ENCODE measurements around the gene ATRN.

ATRN gene

DNA sequence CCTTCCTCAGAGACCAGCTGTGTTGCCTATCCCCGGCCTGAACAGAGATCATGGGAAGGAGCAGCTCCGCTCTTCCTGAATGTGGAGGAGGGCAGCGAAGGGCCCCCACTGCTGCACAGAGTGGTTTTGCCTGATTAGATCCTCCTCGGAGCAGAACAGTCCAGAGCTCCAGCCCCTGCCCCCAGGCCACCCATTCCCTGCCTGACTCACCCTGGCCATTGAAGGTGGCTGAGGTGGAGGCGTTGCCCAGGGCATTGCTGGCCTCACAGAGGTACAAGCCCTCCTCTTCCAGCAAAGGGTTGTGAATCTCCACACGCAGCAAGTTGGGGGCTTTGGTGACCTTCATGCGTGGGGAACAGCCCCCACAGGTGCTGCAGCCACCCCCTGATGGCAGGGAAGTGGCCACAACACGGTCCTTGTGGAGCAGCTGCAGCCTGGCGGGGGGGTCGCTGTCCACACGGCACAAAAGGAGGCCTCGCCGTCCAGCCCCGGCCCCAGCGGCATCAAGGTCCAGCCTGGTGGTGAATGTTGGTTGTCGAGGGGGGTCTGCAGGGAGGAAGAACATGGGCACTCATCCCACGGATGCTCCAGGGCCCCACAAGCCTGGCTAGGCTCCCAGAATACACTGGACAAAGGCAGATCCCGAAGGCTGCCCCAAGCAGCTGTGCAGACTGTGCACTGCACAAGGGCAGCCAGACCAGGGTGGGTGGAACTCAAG, 226.9 kb downstream of the ATRN start:
- WGBS (ENCODE audit: insufficient coverage): 91% methylated on average over 13 of the region's 18 CpGs

GRCh38 chr20:3698591-3699001, 227.8 kb downstream of the ATRN start:
- Histone ChIP-seq H3K36me3 (ENCODE audit: control insufficient read depth in 4 of 4, insufficient read depth in 4 of 4, low read length in 3 of 4) (no peaks in the 10 kb centered on the region), H3K4me3 (ENCODE audit: control insufficient read depth in 1 of 7, extremely low read depth in 1 of 7, insufficient read depth in 4 of 7, low read depth in 2 of 7, low read length in 6 of 7) (no peak overlapping the region), H3K27me3 (replicated peaks in 2 of 5; ENCODE audit: control insufficient read depth in 4 of 5, insufficient read depth in 5 of 5, low read length in 4 of 5) (peaks cover 0 to 8% (median 0%) of the 10 kb centered on the region in 5 experiments), H3K4me1 (ENCODE audit: control extremely low read depth in 1 of 4, control insufficient read depth in 4 of 4, insufficient read depth in 4 of 4, low read length in 3 of 4) (no peaks in the 10 kb centered on the region), H3K9me3 (ENCODE audit: control extremely low read depth in 1 of 5, control insufficient read depth in 4 of 5, insufficient read depth in 2 of 5, low read depth in 1 of 5, low read length in 4 of 5) (peaks cover 0 to 2% (median 0%) of the 10 kb centered on the region in 5 experiments), H3K27ac (ENCODE audit: insufficient read depth in 1 of 2, low read depth in 1 of 2, low read length in 2 of 2, poor library complexity in 1 of 2, severe bottlenecking in 2 of 2) (no peak overlapping the region)
- no peak for DNase-seq
- ChIA-PET CTCF (interaction anchor here (1.5 to 4.8 kb wide), 5 partner anchors 9 to 28 kb away, joined by 4 to 24 read pairs (median 6); no protein-coding TSS in a partner anchor), POLR2A (no interaction called here)
- WGBS (ENCODE audit: insufficient coverage): 96% methylated on average over 3 of the region's 6 CpGs

More for the DNA sequence above, 226.9 kb downstream of the ATRN start:
- H3K27ac ChIP-seq (ENCODE audit: insufficient read depth in 1 of 2, low read depth in 1 of 2, low read length in 2 of 2, poor library complexity in 1 of 2, severe bottlenecking in 2 of 2): no peak overlapping the region
- DNase-seq: no peak
- H3K36me3 ChIP-seq (ENCODE audit: control insufficient read depth in 4 of 4, insufficient read depth in 4 of 4, low read length in 3 of 4): no peaks in the 10 kb centered on the region
- H3K4me1 ChIP-seq (ENCODE audit: control extremely low read depth in 1 of 4, control insufficient read depth in 4 of 4, insufficient read depth in 4 of 4, low read length in 3 of 4): no peaks in the 10 kb centered on the region
- H3K9me3 ChIP-seq (ENCODE audit: control extremely low read depth in 1 of 5, control insufficient read depth in 4 of 5, insufficient read depth in 2 of 5, low read depth in 1 of 5, low read length in 4 of 5): peaks cover 0 to 2% (median 0%) of the 10 kb centered on the region in 5 experiments
- H3K27me3 ChIP-seq (replicated peaks in 2 of 5; ENCODE audit: control insufficient read depth in 4 of 5, insufficient read depth in 5 of 5, low read length in 4 of 5): peaks cover 0 to 4% (median 0%) of the 10 kb centered on the region in 5 experiments
- POLR2A ChIA-PET: no interaction called here
- no peak overlapping the region for H3K4me3 ChIP-seq (ENCODE audit: control insufficient read depth in 1 of 7, extremely low read depth in 1 of 7, insufficient read depth in 4 of 7, low read depth in 2 of 7, low read length in 6 of 7)
- CTCF ChIA-PET: interaction anchor here (1.4 to 4.8 kb wide), 7 partner anchors 9 to 27 kb away, joined by 4 to 24 read pairs (median 5); partner anchors contain the start of gene ADAM33

GRCh38 chr20:3699037-3699436, 228.2 kb downstream of the ATRN start:
- Histone ChIP-seq H3K4me3 (ENCODE audit: control insufficient read depth in 1 of 7, extremely low read depth in 1 of 7, insufficient read depth in 4 of 7, low read depth in 2 of 7, low read length in 6 of 7) (no peak overlapping the region), H3K9me3 (ENCODE audit: control extremely low read depth in 1 of 5, control insufficient read depth in 4 of 5, insufficient read depth in 2 of 5, low read depth in 1 of 5, low read length in 4 of 5) (peaks cover 0 to 2% (median 0%) of the 10 kb centered on the region in 5 experiments), H3K27ac (ENCODE audit: insufficient read depth in 1 of 2, low read depth in 1 of 2, low read length in 2 of 2, poor library complexity in 1 of 2, severe bottlenecking in 2 of 2) (no peak overlapping the region), H3K27me3 (replicated peaks in 2 of 5; ENCODE audit: control insufficient read depth in 4 of 5, insufficient read depth in 5 of 5, low read length in 4 of 5) (peaks cover 0 to 8% (median 0%) of the 10 kb centered on the region in 5 experiments), H3K4me1 (ENCODE audit: control extremely low read depth in 1 of 4, control insufficient read depth in 4 of 4, insufficient read depth in 4 of 4, low read length in 3 of 4) (no peaks in the 10 kb centered on the region), H3K36me3 (ENCODE audit: control insufficient read depth in 4 of 4, insufficient read depth in 4 of 4, low read length in 3 of 4) (no peaks in the 10 kb centered on the region)
- 98% methylated on average over 15 of the region's 16 CpGs for WGBS (ENCODE audit: insufficient coverage)
- POLR2A ChIA-PET: no interaction called here
- CTCF ChIA-PET: interaction anchor here (1.5 to 4.8 kb wide), 5 partner anchors 9 to 28 kb away, joined by 4 to 24 read pairs (median 6); no protein-coding TSS in a partner anchor
- DNase-seq: no peak
